BE2C (cell line): ENCODE measurements around the gene LRBA.

Experiments
- DNase-seq: peaks from one replicate; pipeline ENCODE4 v3.0.0-alpha.2; 2020
- H3K27me3 ChIP-seq: fragments of 250-450 bp; sonication (Bioruptor Pico); 2 replicates; pipeline ENCODE4 v1.5.1; 2020; ENCODE audit warnings: mild to moderate bottlenecking
- H3K36me3 ChIP-seq: fragments of 250-450 bp; sonication (Bioruptor Pico); 2 replicates; pipeline ENCODE4 v1.5.1; 2020; ENCODE audit warnings: mild to moderate bottlenecking
- H3K4me1 ChIP-seq: fragments of 250-450 bp; sonication (Bioruptor Pico); 2 replicates; pipeline ENCODE4 v1.5.1; 2020
- H3K4me3 ChIP-seq: 2 replicates; pipeline ENCODE4 v1.5.1; 2011; ENCODE audit warnings: low read depth, low read length
- H3K9me3 ChIP-seq: fragments of 250-450 bp; sonication (Bioruptor Pico); 2 replicates; pipeline ENCODE4 v1.5.1; 2020
- TF ChIP-seq, protein P1 (sequence below): IDR thresholded peaks from 2 replicates; pipeline ENCODE4 v1.5.1; 2012; ENCODE audit warnings: mild to moderate bottlenecking, low read depth, low read length

Gene LRBA

DNA sequence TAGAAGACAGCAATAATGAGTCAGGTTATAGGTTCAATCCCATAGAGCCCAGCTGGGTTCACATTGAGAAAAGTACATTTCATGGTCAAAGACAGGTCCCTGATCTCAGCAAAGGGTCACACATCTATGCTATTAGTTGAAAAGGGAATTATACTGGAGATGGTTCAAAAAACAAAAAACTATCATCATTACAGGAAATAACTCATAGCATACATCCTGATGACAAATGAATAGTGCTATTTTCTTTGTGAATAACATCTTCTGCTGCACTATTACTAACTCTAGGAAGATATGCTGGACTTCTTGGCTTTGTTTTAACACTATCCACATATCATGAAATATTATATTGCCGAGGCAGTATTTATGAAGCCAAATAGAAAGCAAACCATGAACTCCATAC, 635.6 kb downstream of the LRBA start:
- TF ChIP-seq, protein P1, sequence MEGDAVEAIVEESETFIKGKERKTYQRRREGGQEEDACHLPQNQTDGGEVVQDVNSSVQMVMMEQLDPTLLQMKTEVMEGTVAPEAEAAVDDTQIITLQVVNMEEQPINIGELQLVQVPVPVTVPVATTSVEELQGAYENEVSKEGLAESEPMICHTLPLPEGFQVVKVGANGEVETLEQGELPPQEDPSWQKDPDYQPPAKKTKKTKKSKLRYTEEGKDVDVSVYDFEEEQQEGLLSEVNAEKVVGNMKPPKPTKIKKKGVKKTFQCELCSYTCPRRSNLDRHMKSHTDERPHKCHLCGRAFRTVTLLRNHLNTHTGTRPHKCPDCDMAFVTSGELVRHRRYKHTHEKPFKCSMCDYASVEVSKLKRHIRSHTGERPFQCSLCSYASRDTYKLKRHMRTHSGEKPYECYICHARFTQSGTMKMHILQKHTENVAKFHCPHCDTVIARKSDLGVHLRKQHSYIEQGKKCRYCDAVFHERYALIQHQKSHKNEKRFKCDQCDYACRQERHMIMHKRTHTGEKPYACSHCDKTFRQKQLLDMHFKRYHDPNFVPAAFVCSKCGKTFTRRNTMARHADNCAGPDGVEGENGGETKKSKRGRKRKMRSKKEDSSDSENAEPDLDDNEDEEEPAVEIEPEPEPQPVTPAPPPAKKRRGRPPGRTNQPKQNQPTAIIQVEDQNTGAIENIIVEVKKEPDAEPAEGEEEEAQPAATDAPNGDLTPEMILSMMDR = no peak
- Histone ChIP-seq H3K4me3 (no peak overlapping the region), H3K9me3 (no peaks in the 10 kb centered on the region), H3K27me3 (no peaks in the 10 kb centered on the region), H3K36me3 (peaks cover 12% of the 10 kb centered on the region), H3K4me1 (peaks cover 5% of the 10 kb centered on the region)
- no peak for DNase-seq

DNA sequence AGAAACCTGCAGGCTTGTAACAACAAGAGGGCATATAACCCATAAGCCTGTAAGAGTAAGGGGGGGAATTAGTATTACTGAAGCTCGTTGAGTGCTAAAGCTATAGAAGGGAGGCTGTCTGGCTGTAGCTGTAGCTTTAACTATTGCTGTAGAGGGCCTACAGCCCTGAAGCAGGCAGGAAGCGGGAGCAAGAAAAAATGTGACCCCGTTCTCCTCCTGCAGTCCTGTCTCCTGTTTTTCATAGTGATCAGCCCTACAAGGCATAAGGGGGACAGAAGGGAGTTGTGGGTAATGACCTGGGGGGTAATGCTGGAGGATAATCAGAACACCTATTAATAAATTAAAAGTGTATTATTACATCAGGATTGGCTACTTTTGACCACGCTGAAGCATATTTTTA, 640.1 kb downstream of the LRBA start:
- peaks cover 19% of the 10 kb centered on the region for H3K4me1 ChIP-seq
- peaks cover 9% of the 10 kb centered on the region for H3K36me3 ChIP-seq
- H3K4me3 ChIP-seq = peak overlapping the region; percentile 20
- no peaks in the 10 kb centered on the region for H3K9me3 ChIP-seq
- no peaks in the 10 kb centered on the region for H3K27me3 ChIP-seq
- DNase-seq = peak; percentile 81
- TF ChIP-seq, protein P1 = no peak

DNA sequence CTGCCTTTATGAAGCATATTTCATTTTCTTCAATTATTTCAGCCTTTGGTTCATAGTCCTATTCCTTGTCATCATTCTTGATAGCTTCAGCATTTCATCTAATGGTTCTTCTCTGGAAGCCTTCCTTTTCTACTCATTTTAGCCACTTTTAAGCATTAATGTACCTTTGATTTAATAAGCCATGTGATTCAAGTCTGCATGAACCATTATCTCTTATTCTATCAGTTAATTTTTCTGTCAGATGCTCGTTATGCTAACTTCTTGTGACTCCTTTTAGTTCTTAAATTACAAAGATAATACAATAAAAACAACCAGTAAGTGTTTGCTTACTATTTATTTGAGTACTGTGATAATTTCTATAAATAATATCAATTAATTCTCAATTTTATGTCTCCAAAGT, 643.2 kb downstream of the LRBA start:
- TF ChIP-seq, protein P1 = no peak
- H3K27me3 ChIP-seq = no peaks in the 10 kb centered on the region
- peaks cover 6% of the 10 kb centered on the region; the same call in 1 of the 2 replicates for H3K36me3 ChIP-seq
- DNase-seq = no peak
- H3K4me3 ChIP-seq = no peak overlapping the region
- H3K4me1 ChIP-seq = peaks cover 42% of the 10 kb centered on the region
- H3K9me3 ChIP-seq = no peaks in the 10 kb centered on the region

DNA sequence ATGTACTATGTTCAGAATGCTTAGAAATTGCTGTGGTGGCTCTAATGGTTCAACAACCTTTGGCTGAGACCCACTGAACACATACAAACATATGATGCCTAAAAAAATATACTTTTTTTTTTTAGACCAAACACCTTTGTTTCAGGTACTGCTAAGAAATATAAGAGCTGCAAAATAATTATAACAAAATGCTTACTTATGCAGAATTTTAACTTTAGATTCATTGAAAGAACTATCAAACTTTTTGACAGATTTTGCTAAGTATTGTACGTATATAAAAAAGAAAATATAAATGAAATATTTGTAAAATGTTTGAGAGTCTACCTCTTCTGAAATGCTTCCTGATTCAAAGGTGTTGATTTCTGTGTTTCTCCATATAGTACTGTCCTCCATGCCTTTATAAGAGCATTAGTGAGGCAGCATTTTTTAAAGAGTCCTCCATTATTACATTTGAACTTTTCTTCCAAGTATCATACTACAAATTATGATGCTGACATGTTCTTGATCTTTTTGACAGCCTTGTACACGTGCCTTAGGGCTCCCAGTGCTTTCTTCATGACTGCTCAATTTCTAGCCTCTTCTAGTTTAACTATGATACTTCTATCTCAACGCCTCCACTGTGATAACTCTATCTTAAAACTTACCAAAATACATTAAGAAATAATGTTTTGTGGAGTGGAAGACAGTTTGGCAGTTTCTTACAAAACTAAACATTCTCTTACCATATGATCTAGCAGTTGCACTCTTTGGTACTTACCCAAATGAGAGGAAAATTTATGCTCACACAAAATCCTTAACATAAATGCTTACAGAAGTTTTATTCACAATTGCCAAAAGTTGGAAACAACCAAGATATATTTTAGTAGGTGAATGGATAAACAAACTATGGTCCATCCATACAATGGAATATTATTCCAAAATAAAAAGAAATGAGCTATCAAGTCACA, 645.4 kb downstream of the LRBA start:
- no peaks in the 10 kb centered on the region for H3K9me3 ChIP-seq
- no peak for DNase-seq
- H3K4me1 ChIP-seq = peaks cover 42% of the 10 kb centered on the region
- H3K36me3 ChIP-seq = peaks cover 6% of the 10 kb centered on the region; the same call in 1 of the 2 replicates
- no peak overlapping the region for H3K4me3 ChIP-seq
- H3K27me3 ChIP-seq = no peaks in the 10 kb centered on the region
- TF ChIP-seq, protein P1 = no peak

DNA sequence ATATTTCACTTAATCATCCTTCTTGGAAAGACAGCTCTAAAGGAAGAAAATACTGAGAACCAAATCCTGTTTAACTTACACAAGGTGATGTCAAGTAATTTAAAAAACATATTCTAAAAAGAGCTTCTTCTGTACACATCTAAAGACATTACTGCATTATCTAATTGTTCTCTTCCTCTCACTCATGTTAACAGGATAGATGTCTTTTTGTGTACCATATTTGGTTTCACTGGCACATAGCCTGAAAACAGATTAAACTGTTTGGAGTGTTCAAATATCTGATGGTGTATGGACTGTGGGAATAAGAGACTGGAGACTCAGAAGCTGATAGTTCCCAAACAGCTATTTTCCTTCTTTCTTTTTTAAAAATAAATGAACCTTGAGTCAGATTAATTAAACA, 646.4 kb downstream of the LRBA start:
- peaks cover 6% of the 10 kb centered on the region; the same call in 1 of the 2 replicates for H3K36me3 ChIP-seq
- no peak for DNase-seq
- TF ChIP-seq, protein P1 = no peak

DNA sequence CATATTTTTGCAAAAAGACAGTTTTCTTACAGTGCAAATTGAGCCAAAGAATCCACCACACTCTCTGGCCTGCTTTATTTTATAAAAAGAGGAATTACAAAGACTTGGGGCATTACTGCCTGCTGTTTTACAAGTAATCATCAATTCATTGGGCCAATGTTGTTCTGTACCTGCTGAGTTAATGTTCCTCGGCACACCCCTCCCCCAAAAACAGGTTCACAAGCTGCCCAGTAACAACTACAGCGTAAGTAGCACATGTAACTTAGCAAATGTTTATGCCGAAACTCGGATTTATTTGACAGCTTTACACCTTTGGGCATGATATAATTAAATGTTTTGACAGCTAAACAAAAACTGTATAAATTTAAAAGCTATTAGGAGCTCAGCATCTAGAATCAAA, 647.8 kb downstream of the LRBA start:
- Histone ChIP-seq H3K9me3 (no peaks in the 10 kb centered on the region), H3K36me3 (peaks cover 2% of the 10 kb centered on the region; the same call in 1 of the 2 replicates)
- no peak for DNase-seq

More for the DNA sequence above, 646.4 kb downstream of the LRBA start:
- Histone ChIP-seq H3K9me3 (no peaks in the 10 kb centered on the region), H3K4me3 (no peak overlapping the region), H3K4me1 (peaks cover 43% of the 10 kb centered on the region), H3K27me3 (no peaks in the 10 kb centered on the region)

More for the DNA sequence above, 647.8 kb downstream of the LRBA start:
- no peaks in the 10 kb centered on the region for H3K27me3 ChIP-seq
- no peak overlapping the region for H3K4me3 ChIP-seq
- TF ChIP-seq, protein P1 = no peak
- H3K4me1 ChIP-seq = peaks cover 50% of the 10 kb centered on the region
